ENCODE data around the gene COG5.
"Not testable (repeated sequence)": the region's sequence is repeated elsewhere in the genome, so short reads cannot be mapped to it uniquely, and the experiment has no call there.

COG5 gene

DNA sequence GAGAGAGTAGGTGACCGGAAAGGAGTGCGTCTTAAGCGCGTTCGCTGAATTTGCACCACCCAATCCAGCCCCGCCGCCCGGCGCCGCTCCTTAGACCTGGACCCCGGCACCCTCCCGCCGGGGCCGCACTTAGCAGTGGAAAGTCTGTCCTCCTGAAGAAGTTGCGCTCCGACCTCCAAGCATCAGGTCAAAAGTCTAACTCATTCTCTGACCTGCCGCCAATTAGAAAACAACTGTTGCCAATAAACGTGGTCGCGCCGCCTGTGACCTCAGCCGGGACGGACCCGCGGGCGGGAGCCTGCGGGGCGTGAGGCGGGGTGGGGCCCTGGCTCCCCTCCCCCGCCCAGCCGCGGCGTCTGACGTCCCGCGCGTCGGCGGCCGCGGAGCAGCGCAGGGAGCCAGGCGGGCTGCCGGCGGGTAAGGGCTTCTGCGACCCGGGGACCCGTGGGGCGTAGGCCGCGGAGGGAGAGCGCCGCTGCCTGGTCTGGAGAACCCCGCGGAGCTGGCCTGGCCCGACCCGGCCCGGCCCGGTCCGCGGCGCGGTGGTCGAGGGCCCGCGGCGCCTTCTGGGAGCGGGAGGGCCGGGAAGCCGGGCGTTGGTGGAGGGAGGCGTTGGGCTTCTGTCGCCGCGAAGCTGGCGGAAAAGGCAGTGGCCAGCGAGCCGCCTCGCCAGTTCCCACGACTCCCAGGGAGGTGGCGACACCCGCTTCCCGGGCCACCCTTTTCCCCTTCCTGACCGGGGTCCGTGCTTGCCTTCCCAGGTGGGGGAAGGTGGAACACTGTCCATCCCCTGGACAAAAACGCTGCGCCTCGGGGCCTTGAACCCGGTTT, 16.4 kb upstream of the COG5 start, which contains the start of gene BCAP29:
BCAP29 (plus strand) TSS at position 362 of the 831 bp plus-strand sequence. CDS start 527 bp downstream, outside the sequence.
- peak; percentile 62 to 68 for DNase-seq (ENCODE audit: low read depth in 2 of 2)

DNA sequence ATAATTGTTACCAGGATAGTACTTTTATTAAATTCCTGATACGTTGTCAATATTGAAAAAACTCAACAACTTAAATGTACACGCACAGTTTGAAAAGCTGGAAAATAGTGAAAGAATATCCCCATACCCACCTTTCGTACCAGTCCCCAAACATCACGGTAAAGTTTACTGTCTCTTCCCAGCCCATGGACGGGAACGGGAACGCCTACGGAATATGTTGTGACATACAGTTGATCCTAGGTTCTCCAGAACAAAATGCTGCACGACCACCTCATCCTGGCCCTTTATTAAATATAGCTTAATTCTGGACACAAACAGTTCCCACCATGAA, 15.8 kb upstream of the COG5 start:
- DNase-seq (ENCODE audit: low read depth in 2 of 2) = no peak

DNA sequence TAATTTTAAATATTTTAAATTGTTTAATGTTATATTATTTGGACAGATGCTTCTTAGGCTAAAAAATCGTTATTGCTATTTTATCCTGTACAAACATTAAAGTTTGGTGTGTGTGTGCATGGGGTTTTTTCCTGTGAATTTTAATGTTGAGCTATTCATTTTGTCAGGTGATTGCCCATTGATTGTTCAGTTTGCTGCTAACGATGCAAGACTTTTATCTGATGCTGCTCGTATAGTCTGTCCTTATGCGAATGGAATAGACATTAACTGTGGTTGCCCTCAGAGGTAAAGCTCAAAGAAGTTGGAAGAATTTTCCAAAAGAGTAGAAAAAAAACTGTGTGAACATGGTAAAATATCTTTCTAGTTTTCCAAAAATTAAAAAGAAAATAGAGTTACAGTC, 9.8 kb upstream of the COG5 start:
- DNase-seq (ENCODE audit: low read depth in 2 of 2) = no peak

DNA sequence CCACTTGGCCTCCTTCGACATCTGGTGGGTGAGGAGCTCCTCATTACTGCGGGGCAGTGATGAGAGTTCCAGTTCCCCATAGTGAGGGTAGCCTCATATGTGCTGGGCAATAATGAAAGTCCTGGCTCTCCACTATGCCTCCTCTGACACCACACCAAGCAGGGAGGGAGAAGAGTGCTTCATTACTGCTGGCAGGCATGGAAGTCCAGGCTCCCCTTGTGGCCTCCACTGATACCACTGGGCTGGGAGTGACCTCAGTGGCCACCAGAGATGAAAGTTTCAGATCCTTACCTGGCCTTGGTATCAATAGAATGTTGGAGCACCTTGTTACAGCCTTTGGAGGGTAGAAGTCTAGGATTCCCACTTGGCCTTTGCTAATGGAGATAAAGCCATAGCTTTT, 6.6 kb upstream of the COG5 start:
- no peak for DNase-seq (ENCODE audit: low read depth in 2 of 2)

DNA sequence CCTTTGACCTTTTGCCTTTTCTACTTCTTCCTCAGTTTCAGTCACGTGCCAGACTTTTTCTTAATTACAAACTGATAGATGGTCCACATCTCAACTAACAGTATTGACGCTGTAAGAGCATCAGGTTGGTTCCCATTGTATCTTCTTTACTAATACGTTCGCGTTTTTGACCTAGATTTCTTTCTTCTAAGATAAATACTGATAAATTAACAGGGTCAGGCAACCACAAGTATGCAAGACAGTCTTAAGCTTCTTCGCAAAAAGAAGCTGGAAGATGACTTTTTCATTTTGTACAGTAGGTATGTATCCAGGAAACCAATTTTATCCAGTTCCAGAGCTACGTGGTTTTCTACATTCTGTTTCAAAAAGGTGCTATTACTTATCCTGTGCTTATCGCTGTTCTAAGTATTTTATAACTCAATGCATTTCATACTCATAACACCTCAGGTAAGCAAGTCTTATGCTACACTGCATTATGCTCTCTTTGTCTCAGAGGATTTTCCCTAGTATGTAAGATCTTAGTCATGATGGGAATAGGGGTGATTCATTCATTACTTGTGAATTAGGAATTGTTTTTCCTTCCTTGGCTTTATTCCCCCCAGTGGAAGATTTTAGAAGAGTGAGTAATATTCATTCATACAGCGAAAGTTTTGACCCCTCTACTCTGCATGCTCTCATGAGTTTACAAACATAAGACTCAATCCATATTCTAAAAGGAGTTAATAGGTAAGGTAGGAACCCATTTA, 1.0 kb upstream of the COG5 start:
- DNase-seq (ENCODE audit: low read depth in 2 of 2) = no peak

- no peak for DNase-seq (ENCODE audit: low read depth in 2 of 2)
Observed at GRCh38 chr7:107563081-107563774, 492 bp downstream of the COG5 start.

- no peak for DNase-seq (ENCODE audit: low read depth in 2 of 2)
Observed at GRCh38 chr7:107560898-107561516, 2.7 kb downstream of the COG5 start.

- no peak for DNase-seq (ENCODE audit: low read depth in 2 of 2)
Observed at GRCh38 chr7:107559864-107560263, 3.9 kb downstream of the COG5 start.

DNA sequence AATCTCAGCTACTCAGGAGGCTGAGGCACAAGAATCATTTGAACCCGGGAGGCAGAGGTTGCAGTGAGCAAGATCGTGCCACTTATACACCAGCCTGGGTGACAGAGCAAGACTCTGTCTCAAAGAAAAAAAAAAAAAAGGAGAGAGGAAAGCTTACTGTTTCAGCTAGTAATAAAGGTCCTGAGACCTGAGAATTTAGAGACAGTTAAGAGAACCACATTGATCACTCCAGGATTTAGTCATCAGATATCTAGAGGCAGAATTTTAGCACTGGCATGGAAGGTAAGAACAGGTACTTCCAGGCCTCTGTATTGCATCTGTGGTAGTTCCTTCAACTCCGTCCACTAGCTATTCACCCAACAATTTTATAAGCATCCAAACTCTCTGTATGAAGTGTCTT, 7.8 kb downstream of the COG5 start:
- no peak for DNase-seq (ENCODE audit: low read depth in 2 of 2)

GRCh38 chr7:107551936-107552335, 11.8 kb downstream of the COG5 start:
- no peak for DNase-seq (ENCODE audit: low read depth in 2 of 2)

GRCh38 chr7:107544848-107545591, 18.7 kb downstream of the COG5 start:
- no peak for DNase-seq (ENCODE audit: low read depth in 2 of 2)

DNA sequence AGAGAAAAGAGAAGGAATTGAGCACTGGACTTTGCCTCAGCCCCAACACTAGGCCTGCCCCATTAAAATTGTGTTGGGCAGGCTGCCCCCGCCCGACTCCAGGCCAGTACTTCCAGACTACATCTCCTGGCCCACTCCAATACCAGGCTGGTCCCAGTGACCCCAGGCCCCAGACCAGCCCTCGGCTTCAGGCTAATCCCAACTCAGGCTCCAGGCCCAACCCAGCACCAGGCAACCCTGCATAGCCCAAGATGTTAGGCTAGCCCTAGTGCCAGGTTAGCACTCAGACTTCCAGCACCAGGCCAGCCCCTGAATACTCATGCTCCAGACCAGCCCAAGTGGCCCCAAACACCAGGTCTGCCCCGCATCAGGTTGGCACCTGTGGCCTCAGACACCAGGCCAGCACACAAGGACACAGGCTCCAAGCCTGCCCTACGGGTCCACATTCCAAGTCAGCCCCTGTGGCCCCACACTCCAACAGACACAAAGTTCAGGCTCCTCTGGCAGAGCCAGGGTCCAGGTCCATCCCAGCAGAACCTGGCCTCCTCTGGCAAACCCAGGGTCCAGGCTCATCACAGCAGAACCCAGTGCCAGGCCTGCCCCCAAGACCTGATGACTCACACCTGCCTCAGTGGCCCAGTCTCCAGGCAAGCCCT, 20.3 kb downstream of the COG5 start:
- DNase-seq (ENCODE audit: low read depth in 2 of 2) = no peak

GRCh38 chr7:107538001-107538400, 25.7 kb downstream of the COG5 start:
- no peak for DNase-seq (ENCODE audit: low read depth in 2 of 2)

DNA sequence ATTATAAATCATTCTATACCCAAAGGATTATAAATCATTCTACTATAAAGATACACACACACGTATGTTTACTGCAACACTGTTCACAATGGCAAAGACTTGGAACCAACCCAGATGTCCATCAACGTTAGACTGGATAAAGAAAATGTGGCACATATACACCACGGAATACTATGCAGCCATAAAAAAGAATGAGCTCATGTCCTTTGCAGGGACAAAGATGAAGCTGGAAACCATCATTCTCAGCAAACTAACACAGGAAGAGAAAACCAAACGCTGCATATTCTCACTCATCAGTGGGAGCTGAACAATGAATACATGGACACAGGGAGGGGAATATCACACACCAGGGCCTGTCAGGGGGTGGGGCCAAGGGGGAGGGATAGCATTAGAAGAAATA, 26.5 kb downstream of the COG5 start:
- not testable (repeated sequence) for DNase-seq (ENCODE audit: low read depth in 2 of 2)

GRCh38 chr7:107534139-107534538, 29.6 kb downstream of the COG5 start:
- DNase-seq (ENCODE audit: low read depth in 2 of 2) = no peak

DNA sequence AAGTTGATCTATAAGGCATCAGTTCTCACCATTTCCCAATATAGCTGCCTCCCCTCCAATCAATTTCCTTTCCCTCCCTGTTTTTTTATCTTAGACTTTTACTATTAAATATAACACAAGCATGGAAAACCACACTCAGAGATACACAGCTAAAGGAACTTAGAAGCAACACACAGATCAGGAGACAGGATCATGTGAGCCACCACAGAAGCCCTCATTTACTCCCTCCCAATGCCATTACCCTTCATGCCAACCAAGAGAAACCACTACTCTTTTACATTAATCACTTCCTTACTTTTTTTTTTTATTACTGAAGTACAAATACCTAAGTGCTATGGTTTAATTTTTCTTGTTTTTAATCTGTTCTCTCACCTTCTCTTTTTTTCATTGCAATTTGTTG, 33.0 kb downstream of the COG5 start:
- no peak for DNase-seq (ENCODE audit: low read depth in 2 of 2)

DNA sequence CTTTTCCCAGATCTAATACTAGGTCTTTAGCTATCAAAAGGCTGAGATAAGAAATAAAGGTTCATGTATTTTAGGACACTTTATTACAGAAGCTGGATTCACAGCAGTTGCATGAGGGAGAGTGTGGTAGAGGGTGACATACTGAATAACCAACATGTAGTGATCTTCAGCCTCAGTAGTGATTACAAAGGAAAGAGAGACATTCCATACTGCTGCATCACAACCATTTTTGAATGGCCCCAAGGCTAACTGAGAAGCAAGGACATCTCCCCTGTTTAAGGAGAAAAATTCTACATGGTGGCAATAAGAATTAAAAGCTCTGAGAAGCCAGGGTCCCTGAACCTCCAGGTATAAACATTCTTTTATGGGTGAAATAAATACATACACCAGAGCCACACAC, 35.3 kb downstream of the COG5 start:
- DNase-seq (ENCODE audit: low read depth in 2 of 2) = no peak

GRCh38 chr7:107527196-107527595, 36.5 kb downstream of the COG5 start:
- no peak for DNase-seq (ENCODE audit: low read depth in 2 of 2)

DNA sequence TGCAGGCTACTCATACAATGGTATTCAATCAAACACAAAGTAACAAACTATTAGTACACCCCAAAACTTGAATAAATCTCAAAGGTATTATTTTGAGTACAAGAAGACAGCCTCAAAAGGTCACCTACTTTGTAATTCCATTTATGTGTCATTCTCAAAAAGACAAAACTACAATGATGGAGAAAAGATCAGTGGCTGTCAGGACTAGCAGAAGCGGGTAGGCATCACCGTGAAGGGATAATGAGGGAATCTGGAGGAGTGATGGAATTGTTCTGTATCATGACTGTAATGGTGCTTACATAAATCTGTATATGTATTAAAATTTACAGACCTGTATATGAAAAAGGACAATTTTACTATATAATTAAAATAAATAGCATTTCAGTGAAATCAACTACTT, 37.0 kb downstream of the COG5 start:
- no peak for DNase-seq (ENCODE audit: low read depth in 2 of 2)

GRCh38 chr7:107506674-107507339, 56.9 kb downstream of the COG5 start:
- no peak for DNase-seq (ENCODE audit: low read depth in 2 of 2)
